Pons (tissue), 1 donor: Measurements from ENCODE around the gene MPP2.
"Not testable (repeated sequence)": the region's sequence is repeated elsewhere in the genome, so short reads cannot be mapped to it uniquely, and the experiment has no call there.

Experiments used
- DNase-seq: peaks from one replicate; pipeline ENCODE4 v3.0.0-alpha.2; 2016; ENCODE audit warnings: low spot score

The MPP2 gene

DNA sequence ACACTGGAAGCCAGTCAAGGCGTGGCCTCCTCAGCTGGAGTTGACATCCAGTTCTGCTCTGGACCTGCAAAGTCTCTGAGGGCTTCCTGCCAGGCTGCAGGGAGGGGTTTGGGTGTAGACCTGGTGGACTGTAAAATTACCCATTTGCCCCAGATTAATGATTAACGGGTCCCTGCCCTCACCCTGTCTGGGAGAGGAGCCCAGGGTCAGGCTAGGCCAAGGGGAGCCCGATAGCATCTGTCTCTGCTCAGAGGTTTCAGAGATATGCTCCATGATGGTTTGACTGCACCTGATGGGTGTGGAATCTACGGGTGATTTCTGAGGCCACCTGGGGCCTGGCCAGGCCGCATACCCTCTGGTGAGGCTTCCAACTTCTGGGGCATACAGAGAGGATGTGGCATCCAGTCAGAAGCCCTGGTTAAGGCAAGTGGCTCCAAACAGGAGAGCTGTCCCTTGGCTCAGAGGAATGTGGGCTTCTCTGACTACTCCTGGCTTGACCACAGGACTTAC lies 23.8 kb upstream of the MPP2 start:
- DNase-seq = no peak

DNA sequence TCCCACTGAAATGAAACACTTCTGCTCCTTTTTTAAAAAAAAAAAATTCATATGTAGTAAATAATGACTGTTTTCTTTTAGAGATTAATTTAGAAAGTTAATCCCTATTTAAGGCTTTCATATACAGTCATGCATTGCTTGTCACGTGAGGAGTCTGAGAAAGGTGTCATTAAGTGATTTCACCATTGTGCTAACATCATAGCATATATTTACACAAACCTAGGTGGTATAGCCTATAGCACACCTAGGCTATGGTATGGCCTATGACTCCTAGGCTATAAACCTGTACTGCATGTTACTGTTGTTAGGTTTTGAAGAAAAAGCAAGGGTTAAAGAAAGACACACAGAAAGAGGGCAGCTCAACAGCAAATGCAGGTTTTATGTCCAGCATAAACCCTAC lies 21.3 kb upstream of the MPP2 start:
- DNase-seq = no peak

DNA sequence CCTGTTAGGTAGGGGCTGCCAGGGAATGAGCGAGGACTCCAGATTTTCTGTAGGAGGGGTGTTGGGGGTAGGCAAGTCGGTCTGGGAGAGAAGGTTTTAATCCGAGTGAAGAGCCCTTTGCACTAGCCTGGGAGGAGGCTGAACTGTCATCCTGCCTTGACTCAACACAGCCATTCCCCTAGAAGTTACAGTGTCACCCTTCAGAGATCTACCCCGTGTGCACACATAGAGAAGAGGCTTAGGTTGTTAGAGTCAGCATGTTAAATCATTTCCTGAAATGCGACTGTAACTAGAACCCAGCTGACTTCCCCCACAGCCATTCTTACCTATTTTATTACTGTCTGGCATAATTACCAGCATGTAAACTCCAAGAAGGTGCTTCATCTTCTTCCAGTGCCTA lies 20.6 kb upstream of the MPP2 start:
- not testable (repeated sequence) for DNase-seq

DNA sequence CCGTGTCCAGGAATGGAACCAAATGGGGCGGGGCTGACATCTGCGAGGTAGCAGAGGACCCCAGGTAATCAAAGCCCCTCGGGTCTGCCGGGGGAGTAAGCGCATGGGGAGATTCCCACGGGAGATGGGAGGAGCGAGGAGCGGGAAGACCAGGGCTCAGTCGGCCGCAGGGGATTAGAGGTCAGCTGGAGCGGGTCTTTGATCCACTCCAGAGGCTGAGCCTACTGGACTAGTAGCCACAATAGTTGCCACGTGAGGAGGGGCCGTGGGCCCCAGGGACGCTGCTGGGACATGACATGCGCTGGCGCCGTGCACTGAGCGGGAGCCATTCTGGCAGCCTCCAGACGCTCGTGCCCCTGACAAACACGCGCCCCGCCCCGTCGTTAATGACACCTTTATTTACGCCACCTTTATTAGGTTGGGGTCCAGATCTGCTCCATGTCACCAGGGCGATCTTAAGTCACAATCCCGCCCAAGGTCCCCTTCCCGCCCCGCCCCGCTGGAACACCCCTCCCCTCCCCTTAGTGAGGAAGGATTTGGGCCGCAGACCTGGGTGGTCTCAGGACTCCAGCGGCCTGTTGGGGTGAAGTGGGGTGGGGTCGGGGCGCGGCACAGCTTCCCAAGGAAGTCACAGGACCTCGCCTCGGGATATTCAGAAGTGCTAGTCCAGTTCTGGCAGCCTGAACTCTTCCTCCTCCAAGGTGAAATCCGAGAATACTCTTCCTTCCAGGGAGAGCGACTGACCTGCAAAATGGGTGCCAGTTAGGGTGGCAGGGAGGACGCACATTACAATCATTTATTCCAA lies 19.9 kb upstream of the MPP2 start:
- no peak for DNase-seq

DNA sequence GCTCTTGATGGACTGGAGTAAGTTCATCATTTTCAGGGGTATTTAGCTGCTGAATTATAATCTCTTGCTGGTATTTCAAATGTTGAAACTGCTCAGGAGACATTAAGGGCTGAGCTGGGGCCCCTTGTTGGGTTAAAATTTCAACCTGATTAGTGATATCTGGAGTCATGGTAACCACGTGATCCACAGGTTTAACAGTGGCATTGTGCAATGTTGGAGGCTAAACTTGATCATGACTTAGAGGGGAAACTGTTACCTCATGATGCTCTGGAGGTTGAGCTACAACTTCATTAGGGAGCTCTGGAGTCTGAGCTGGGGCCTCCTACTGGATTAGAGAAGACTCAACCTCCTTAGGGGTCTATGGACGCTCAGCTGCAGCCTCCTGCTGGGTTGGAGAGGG lies 17.2 kb upstream of the MPP2 start:
- no peak for DNase-seq

DNA sequence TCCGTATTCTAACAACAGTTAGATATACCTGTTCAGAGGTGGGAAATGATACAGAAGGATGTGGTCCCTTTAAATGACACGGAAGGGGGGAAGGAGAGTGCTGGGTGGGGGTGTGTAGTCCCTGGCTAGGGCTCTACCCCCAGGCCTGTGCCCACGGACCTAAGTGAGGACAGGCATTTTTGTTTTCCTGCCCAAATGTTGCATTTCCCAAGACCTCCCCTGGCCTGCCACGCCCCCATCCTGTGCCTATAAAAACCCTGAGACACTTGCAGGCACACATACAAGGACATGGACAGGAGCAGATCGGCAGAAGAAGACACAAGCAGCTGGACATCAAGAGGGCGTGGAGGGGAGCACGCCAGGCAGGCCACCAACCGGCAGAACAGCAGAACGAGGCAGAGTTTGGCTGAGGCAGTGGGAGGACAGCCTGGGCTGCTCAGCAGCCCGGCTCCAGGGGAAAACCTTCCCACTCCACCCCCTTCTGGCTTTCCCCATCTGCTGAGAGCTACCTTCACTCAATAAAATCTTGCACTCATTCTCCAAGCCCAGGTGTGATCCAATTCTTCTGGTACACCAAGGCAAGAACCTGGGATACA lies 13.3 kb upstream of the MPP2 start:
- DNase-seq = no peak

DNA sequence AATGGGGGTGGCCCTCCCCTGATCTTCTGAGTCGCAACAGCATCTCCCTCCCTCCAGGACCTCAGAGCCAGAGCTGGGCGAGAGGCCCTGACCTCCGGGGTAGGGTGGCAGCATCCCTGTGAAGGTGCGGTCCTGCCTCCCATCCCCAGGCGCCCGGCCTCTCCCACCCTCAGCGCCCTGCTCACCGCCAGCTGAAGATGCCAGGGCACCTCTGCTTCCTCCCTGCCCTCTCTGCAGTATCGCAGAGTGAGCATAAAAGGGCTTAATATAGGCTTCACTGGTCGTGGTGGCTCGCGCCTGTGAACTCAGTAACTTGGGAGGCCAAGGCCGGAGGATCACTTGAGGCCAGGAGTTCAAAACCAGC lies 10.7 kb upstream of the MPP2 start:
- DNase-seq = no peak

DNA sequence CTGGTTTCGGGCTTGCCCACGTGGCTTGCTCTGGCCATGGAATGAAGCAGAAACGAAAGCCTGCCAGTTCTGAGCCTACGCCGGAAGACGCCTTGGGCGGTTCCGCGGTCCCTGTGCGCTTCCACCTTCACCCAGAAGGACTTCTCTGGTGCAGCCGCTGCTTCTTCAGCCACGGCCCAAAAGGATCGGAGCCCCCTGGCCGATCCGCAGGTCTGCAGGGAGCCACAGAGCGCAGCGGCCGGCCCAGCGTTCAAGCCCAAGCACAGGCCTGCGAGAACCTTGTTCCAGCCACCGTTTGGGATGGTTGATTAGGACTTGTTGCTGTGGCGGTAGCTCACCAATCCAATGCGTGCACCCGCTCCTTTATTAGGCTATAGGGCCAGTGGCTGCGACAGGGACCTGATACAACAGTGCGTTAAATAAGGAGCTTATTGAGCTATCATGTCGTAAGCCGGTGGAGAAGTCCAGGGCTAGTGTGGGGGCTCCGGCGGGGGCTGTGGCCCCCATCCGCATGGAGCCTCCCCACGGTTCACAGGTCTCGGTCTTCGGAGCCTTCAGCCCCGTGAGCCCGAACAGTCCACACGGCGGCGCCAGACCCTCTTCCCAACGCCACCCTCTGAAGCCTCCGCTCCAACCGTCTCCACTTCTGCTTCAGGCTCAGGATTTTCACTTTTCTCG lies 10.2 kb upstream of the MPP2 start:
- DNase-seq = peak; percentile 38

DNA sequence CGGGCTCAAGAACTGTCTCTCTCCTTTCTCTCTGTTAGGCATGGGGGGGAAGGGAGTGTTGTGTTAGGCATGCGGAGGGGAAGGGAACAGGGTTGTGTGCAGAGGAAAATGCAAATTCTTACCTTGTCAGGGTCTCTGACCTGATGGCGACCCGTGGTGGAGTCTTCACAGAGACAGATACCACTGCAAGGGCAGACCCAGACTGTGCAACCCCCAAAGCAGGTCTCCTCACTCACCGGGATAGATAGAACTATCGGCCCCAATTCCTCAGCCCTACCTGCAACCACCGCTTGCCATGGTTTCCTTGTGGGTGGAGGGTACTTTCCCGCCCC lies 9.6 kb upstream of the MPP2 start:
- no peak for DNase-seq

DNA sequence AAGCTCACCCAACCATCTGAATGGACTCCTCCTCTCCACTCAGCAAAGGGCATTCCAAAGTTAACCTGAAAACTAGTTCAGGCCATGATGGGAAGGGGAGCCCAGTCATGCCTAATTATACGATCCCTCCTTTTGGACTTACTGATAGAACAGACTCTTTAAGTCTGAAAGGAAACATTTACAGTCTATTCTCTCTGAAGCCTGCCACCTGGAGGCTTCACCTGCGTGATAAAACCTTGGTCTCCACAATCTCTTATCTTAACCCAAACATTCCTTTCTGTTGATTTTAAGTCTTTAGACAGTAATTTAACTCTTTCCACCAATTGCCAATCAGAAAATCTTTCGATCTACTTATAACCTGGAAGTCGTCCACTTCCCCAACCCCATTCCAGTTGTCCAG lies 9.0 kb upstream of the MPP2 start:
- no peak for DNase-seq

DNA sequence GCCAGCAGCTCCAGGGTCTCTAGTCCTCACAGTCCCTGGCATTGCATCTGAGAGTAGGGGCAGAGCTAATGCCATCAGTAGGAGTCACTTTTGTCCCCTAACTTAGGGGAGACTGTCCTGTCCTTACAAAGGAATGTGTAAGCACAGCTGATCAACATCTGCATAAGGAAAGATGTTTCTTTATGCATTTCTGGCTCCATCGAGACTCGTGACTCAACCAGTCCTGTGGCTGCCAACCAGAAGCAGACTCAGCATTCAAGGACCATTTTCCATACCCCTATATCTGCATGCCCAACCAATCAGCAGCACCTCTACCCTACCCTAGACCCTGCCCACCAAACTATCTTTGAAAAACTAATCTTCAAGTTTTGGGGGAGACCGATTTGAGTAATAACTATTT lies 8.2 kb upstream of the MPP2 start:
- DNase-seq = no peak

DNA sequence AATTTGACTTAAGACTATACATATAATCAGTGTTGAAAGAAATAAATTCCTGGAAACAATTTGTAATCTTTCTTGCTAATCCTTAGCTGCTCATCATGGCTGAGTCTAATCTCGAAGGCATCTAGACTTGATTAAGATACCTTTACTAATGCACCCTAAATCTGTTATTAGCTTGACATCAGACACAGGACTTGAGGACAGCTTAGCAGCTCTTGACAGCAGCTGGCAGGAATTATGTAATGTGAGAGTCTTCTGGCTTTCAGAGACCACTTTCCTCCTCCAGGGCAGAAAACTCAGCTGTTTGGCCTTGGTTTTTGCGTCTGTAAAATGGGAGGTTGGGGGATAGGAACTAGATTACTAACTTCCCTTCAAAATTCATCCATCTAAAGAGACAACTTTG lies 7.1 kb upstream of the MPP2 start:
- no peak for DNase-seq

DNA sequence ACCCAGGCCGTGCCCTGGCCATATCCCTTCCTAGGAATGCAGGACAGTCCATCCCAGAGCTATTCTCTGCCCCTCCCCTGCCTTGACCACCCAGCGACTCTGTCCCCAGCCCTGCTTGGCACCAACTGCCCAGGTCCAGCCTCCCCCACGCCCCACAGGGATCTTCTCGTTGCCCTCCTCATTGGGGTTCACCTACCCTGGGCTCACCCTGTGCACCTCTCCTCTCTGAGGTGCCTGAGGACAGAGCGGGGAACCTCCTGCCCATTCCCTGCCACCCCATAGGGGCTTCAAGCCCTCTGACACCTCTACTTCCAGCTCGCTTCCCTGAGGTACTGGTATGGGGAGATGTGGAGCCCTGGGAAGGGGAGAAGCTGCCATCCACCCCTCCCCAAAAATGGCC lies 6.2 kb upstream of the MPP2 start:
- no peak for DNase-seq

DNA sequence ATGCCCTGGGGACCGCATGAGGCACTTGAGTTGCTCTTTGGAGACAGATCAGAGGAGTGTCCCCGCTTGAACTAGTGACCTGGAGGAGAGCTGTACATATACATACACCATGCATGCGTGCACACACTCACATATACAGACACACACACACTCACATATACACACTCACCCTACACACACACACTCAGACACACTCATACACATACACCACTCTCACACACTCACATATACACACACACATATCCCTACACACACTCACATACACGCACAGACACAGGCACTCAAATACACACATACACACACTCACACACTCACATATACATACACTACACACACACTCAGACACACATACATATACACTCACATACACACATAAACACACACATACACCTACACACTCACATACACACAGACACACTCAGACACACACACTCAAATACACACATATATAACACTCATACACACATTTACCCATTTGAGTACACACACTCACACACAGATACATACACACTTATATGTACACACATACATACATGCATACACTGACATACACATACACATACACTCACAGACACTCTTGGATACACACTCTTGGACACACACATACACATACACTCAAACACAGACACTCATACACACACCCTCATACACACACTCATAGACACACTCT lies 5.4 kb upstream of the MPP2 start:
- no peak for DNase-seq

DNA sequence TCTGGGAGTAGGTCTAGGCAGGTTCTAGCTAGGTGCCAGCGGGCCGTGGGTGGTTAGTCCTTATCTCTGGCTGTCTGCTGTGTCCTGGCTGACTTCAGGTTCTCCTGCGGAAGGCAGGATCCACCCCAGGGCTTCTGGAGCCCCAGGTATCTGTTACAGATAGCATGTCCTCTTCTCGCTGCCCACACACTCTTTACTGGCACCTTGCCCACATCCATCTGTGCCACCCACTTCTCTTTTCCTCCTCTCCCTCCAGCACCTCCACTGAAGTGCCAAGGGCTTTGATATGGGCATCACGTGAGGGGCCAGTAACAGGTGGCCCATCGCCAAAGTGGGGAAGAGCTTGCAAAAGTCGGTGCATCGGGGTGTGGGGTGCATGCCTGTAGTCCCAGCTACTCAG lies 4.6 kb upstream of the MPP2 start:
- no peak for DNase-seq

DNA sequence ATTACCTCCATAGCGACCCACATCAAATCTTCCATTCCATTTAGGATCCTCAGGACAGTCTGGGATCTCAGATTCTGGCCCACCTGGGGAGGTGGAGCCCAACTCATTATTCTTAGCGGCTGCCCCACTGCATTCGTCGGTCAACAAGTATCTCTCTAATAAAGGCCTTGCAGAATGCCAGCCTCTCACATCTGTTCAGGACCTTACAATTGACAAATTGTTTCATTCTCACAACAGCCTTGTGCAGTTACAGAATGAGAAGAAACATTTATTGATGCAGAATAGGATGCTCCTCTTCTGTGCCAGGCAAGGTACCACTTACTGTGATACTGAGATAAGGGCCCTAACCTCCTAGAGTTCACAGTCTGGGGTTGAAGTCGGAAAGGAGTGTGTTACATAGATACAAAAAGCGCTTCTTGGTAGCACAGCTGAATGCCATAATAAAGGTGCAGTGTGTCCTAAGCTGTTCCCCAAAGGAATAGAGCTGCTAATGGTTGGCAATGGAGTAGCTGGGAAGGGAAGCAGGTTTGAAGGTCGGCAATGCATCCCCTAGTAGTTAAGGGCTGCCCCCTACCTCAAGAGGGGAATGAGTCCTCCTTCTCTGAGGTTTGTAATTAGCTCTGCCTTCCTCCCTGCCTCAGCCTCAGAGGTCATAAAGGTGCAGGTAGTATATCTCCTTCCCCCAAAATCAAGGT lies 2.3 kb upstream of the MPP2 start:
- DNase-seq = peak; percentile 95

DNA sequence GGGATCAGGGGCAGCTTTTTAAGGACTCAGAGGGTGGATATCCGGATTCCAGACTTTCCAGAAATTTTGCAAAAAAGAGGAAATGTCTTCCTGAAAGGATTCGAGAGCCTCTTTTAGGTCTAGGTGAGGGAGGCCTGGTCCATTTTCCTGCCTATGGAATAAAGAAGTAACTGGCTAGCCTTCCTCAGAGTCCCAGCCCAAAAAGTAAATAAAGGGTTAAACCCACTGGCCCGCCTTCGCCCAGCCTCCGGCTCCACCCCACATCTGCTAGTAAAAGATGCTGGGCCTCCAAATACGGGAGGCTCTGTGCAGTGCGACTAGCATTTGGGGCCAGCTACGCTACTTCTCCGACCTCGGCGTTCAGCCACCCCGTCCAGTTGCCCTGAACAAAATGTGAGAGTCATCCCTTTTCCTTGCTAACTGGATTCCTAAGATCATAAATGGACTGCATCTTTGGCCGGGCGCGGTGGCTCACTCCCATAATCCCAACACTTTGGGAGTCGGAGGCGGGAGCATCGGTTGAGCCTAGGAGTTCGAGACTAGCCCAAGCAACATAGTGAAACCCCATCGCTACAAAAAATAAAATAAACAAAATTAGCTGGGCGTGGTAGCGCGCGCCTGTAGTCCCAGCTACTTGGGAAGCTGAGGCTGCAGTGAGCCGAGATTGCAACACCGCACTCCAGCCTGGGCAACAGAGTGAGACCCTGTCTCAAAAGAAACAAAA lies 824 bp upstream of the MPP2 start:
- peak; percentile 94 for DNase-seq

DNA sequence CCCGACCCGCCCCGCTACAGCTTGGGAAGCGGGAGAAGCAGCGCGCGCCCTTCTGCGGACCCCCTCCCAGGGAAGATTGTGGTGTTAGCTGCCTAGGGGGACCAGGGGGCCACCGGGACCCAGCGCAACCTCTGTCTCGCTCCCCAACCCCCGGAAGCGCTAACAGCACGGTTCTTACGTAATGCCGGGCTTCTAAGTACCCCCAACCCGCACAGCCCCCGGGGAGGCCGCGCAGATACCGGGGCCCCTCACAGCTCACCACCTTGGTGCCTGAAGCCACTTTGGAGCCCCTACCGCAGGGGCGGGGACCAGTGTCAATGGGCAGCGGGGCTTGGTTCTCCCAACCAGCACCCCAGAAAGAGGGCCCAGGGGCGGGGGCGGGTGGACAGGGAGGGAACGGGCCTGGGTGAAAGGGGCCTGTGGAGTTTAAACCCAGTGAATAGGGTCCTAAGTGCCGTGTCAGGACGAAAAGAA lies 348 bp downstream of the MPP2 start:
- no peak for DNase-seq

DNA sequence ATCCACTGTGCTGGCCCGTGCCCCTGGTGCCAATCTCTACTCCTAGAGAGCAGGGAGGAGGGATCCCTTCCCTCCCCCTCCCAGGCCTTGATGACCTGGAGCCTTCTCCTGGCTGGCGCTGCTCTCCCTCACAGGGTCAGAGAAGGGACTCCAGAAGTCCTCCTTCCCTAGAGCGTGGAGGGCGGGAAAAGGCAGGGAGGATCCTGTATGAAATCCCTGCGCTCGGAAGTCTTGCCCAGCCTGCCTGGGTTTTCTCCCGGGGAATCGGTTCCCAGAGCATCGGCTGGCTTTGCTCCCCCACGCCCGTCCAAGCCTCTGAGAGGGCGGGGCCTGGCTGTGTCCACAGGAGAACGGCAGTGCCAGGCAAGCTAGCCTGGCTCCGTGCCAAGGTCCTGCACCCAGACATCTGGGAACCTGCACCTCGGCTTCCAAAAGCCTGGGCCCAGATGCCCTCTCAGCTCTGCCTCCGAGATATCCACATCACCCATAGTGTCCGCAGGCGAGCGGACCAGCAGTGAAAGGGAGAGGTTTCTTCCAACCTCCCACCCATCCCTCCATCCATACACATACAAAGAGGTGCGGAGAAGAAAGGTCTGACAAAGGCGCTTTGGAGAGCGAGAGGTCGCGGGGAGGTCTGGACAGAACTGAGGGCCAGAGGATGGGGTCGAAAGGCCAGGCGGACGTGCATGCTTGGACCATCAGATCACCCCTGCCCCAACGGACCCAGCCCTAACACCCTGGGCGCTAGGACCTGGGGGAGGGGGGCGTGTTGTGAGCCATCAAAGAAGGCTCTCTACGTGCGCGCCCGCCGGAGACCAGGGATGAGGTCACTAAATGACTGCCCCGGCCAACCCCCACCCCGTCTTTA lies 1.1 kb downstream of the MPP2 start:
- DNase-seq = peak; percentile 89

DNA sequence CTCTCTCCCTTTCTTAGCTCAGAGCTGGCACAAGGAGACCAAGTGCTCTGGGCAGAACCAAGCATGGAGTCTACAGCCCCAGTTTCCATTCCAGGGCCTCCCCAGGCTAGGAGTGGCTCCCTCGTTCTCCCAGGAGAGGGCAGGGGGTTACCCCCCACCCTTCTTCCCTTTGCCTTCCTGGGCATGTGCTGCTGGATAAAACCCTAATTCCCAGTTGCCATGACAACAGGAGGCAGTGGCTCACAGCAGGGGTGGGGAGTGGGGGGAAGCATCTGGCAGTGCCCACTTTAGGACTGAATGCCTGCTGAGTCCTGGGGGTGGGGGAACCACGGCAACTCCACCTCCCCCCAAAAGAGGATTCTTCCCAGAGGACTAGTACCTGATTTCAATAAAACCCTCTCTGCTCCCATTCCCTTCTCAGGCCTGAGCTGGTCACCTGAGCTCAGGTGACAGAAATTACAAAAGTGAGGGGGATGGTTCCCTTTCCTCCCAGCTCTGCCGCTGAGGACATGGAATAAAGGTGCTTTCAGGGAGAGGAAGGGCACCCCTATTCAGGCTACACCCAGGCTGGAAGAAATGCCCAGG lies 1.8 kb downstream of the MPP2 start:
- DNase-seq = no peak
